ENCODE data around the gene INA.

DNA sequence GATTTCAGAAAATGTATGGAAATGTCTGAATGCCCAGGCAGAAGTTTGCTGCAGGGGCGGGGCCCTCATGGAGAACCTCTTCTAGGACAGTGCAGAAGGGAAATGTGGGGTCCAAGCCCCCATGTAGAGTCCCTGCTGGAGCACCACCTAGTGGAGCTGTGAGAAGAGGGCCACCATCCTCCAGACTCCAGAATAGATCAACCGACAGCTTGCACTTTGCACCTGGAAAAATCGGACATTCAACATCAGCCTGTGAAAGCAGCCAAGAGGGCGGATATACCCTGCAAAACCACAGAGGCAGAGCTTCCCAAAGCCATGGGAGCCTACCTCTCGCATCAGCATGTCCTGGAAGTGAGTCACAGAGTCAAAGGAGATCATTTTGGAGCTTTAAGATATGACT is 16.9 kb upstream of the INA start:
- TF ChIP-seq EZH2phosphoT487 (IDR thresholded peaks at IDR 0.05; ENCODE audit: borderline replicate concordance), result no peak
- TF ChIP-seq, protein P1, sequence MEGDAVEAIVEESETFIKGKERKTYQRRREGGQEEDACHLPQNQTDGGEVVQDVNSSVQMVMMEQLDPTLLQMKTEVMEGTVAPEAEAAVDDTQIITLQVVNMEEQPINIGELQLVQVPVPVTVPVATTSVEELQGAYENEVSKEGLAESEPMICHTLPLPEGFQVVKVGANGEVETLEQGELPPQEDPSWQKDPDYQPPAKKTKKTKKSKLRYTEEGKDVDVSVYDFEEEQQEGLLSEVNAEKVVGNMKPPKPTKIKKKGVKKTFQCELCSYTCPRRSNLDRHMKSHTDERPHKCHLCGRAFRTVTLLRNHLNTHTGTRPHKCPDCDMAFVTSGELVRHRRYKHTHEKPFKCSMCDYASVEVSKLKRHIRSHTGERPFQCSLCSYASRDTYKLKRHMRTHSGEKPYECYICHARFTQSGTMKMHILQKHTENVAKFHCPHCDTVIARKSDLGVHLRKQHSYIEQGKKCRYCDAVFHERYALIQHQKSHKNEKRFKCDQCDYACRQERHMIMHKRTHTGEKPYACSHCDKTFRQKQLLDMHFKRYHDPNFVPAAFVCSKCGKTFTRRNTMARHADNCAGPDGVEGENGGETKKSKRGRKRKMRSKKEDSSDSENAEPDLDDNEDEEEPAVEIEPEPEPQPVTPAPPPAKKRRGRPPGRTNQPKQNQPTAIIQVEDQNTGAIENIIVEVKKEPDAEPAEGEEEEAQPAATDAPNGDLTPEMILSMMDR (conservative IDR thresholded peaks at IDR 0.05; ENCODE audit: low read length), result no peak

Data from Loucy (cell line).